Cardiac fibroblast (primary cell): ENCODE measurements around the gene HERC4.

Experiments used
- DNase-seq, 2 donors: peaks; one replicate each; pipeline versions ENCODE4 v3.0.0 to v3.0.0-alpha.2; 2010; ENCODE audit warnings: low read depth in 2 of 2
- H3K4me3 ChIP-seq, 2 donors: replicated peaks in 1 of 2; 1 replicate in 1 of 2; 2 replicates in 1 of 2; pipeline ENCODE4 v1.5.1; 2011; ENCODE audit warnings: low read depth in 2 of 2, low read length in 2 of 2, mild to moderate bottlenecking in 2 of 2, moderate library complexity in 1 of 2
- TF ChIP-seq, protein P1 (sequence below): IDR thresholded peaks from one replicate; pipeline ENCODE4 v1.5.1; 2011; ENCODE audit warnings: low read depth, mild to moderate bottlenecking, low read length, inconsistent platforms

Gene HERC4

GRCh38 chr10:68053553-68053952 is 21.5 kb downstream of the HERC4 start:
- DNase-seq: peak; percentile 13 to 15
- H3K4me3 ChIP-seq: no peak overlapping the region
- TF ChIP-seq, protein P1, sequence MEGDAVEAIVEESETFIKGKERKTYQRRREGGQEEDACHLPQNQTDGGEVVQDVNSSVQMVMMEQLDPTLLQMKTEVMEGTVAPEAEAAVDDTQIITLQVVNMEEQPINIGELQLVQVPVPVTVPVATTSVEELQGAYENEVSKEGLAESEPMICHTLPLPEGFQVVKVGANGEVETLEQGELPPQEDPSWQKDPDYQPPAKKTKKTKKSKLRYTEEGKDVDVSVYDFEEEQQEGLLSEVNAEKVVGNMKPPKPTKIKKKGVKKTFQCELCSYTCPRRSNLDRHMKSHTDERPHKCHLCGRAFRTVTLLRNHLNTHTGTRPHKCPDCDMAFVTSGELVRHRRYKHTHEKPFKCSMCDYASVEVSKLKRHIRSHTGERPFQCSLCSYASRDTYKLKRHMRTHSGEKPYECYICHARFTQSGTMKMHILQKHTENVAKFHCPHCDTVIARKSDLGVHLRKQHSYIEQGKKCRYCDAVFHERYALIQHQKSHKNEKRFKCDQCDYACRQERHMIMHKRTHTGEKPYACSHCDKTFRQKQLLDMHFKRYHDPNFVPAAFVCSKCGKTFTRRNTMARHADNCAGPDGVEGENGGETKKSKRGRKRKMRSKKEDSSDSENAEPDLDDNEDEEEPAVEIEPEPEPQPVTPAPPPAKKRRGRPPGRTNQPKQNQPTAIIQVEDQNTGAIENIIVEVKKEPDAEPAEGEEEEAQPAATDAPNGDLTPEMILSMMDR: no peak

DNA sequence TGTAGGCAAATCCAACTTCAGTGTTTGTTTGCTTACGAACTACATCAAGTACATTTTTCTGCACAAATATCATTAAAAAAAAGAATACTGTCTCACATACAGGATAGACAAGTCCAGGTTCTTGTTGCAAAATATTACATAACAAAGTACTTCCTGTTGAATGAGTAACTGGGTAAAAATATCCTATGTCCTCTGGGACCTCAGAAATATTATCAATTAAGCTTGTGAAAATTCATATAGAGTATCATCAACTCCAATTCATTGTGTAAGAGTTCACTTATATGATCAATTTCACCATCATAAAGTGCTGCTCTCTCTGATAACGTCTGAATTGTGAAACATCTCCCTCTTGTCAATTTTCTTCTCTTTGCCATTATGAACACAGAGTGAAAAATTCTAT is 22.6 kb downstream of the HERC4 start:
- no peak overlapping the region for H3K4me3 ChIP-seq
- TF ChIP-seq, protein P1: no peak
- peak; percentile 35 to 66 for DNase-seq

DNA sequence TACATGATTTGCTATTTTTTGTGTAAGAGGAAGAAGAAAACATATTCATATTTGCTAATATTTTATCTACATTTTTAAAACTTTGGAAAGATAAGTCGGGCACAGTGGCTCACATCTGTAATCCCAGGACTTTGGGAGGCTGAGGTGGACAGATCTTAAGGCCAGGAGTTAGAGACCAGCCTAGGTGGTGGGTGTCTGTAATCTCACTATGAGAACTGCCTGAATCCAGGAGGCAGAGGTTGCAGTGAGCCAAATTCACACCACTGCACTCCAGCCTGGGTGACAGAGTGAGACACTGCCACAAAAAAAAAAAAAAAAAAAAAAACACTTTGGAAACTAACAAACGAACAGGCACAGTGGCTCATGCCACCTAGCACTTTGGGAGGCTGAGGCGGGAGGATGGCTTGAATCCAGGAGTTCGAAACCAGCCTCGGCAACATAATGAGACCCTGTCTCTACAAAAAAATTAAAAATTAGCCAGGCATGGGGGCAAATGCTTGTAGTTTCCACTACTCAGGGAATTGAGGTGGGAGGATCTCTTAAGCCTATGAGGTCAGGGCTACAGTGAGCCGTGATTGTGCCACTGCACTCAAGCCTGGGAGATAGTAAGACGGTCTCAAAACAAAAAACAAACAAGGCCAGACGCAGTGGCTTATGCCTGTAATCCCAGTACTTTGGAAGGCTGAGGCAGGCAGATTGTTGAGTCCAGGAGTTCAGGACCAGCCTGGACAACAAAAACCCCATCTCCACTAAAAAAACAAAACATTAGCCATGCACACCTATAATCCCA is 25.6 kb downstream of the HERC4 start:
- TF ChIP-seq, protein P1: no peak
- no peak for DNase-seq
- no peak overlapping the region for H3K4me3 ChIP-seq

- no peak overlapping the region for H3K4me3 ChIP-seq
- TF ChIP-seq, protein P1: no peak
- peak; percentile 22 to 56 for DNase-seq
Observed at GRCh38 chr10:68047554-68048327, 27.3 kb downstream of the HERC4 start.

DNA sequence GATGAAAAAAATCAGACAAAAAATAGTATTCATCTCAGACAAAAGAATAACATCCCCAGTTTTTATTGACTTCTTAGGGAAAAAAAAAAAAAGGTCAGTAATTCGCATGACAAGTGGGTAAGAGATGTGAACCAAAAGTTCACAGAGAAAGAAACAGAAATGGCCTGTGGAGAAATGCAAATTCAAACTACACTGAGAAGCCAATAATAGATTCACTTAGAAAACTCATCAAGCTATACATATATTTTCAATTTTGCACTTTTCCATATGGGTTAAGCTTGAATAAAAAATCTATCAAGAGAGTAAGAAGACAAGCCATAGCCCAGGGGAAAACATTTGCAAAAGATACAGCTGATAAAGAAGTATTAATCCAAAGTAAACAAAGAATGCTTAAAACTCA is 28.0 kb downstream of the HERC4 start:
- DNase-seq: no peak
- no peak overlapping the region for H3K4me3 ChIP-seq
- TF ChIP-seq, protein P1: no peak

- H3K4me3 ChIP-seq: no peak overlapping the region
- TF ChIP-seq, protein P1: no peak
Observed at GRCh38 chr10:68046642-68047041, 28.4 kb downstream of the HERC4 start.

More at GRCh38 chr10:68046642-68047041, 28.4 kb downstream of the HERC4 start:
- no peak for DNase-seq
